NT2/D1 (cell line): ENCODE data around the gene RASSF1.

Experiments
- SUZ12 ChIP-seq: IDR thresholded peaks from 2 replicates; pipeline ENCODE4 v1.6.1; 2011; ENCODE audit not compliant: insufficient read length, insufficient read depth; ENCODE audit errors: extremely low read depth
- YY1 ChIP-seq: IDR thresholded peaks from 2 replicates; pipeline ENCODE4 v1.6.1; 2011; ENCODE audit not compliant: insufficient read length, insufficient read depth
- ZNF274 ChIP-seq: IDR thresholded peaks from 2 replicates; pipeline ENCODE4 v1.6.1; 2011; ENCODE audit warnings: mild to moderate bottlenecking, low read depth, low read length

DNA sequence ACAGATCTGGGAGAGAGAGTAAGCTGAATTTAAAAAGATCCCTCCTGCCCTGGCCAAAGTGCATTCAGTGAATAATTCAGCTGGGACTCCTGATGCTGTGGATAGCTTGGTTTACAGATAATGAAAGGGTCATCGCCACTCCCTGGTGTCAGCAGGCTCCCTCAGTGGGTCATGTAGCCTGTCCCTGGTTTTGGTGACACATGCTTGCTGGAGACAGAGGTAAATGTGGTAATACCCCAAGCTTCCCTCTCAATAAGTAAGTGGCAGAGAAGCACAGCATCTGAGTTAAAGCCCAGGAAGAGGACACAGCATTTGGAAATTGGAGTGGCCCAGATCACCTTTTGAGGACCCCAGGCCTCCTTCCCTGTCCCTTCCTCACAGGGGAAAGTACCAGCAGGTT lies 16.8 kb upstream of the RASSF1 start:
- TF ChIP-seq SUZ12 (no peak), ZNF274 (no peak), YY1 (no peak)
